Liver (tissue), 9 donors: Measurements from ENCODE around the gene CYFIP2. TPM values are rescaled to one million over a fixed set of nuclear protein-coding genes. Genes with fewer than 3 reads are reported as not detected.

Experiments
- DNase-seq: peaks from one replicate; pipeline ENCODE4 v3.0.0-alpha.2; 2017; ENCODE audit warnings: low spot score
- H3K27ac ChIP-seq, 2 donors: one replicate each; pipeline ENCODE4 v1.7.0; 2013; ENCODE audit warnings: inconsistent platforms in 2 of 2, low read length in 2 of 2, control low read depth in 1 of 2, low read depth in 1 of 2, mild to moderate bottlenecking in 1 of 2
- H3K27me3 ChIP-seq, 4 donors: one replicate each; pipeline versions ENCODE4 v1.6.1 to v1.7.0; 2013; ENCODE audit warnings: low read length in 3 of 4, inconsistent platforms in 1 of 4, mild to moderate bottlenecking in 1 of 4, moderate library complexity in 1 of 4; ENCODE audit not compliant: control insufficient read depth in 4 of 4, insufficient read depth in 4 of 4
- H3K36me3 ChIP-seq, 4 donors: one replicate each; pipeline versions ENCODE4 v1.6.1 to v1.7.0; 2013; ENCODE audit warnings: low read length in 3 of 4, mild to moderate bottlenecking in 3 of 4, low read depth in 1 of 4, moderate library complexity in 1 of 4; ENCODE audit not compliant: control insufficient read depth in 4 of 4, insufficient read depth in 3 of 4
- H3K4me1 ChIP-seq, 4 donors: one replicate each; pipeline versions ENCODE4 v1.6.1 to v1.7.0; 2013; ENCODE audit warnings: low read length in 3 of 4, mild to moderate bottlenecking in 3 of 4, moderate library complexity in 1 of 4; ENCODE audit not compliant: control insufficient read depth in 4 of 4, insufficient read depth in 4 of 4
- H3K4me3 ChIP-seq, 3 donors: one replicate each; pipeline versions ENCODE4 v1.6.1 to v1.7.0; 2013; ENCODE audit warnings: low read length in 3 of 3, control low read depth in 1 of 3, low read depth in 1 of 3, mild to moderate bottlenecking in 1 of 3
- H3K9ac ChIP-seq, 2 donors: one replicate each; pipeline ENCODE4 v1.7.0; 2013; ENCODE audit warnings: low read length in 2 of 2, mild to moderate bottlenecking in 2 of 2, moderate library complexity in 2 of 2, control low read depth in 1 of 2, low read depth in 1 of 2
- H3K9me3 ChIP-seq, 4 donors: one replicate each; pipeline versions ENCODE4 v1.6.1 to v1.7.0; 2013; ENCODE audit warnings: low read length in 3 of 4; ENCODE audit not compliant: control insufficient read depth in 4 of 4
- EGR1 ChIP-seq, 2 donors: IDR thresholded peaks; 2 replicates each; pipeline ENCODE4 v1.6.1; 2016 to 2018; ENCODE audit warnings: antibody characterized with exemption in 2 of 2, low read depth in 2 of 2
- FOXA1 ChIP-seq: IDR thresholded peaks from 2 replicates; pipeline ENCODE4 v1.6.1; 2016; ENCODE audit warnings: antibody characterized with exemption
- FOXA2 ChIP-seq: IDR thresholded peaks from 2 replicates; pipeline ENCODE4 v1.6.1; 2016; ENCODE audit warnings: antibody characterized with exemption
- GABPA ChIP-seq, 2 donors: IDR thresholded peaks in 1 of 2; conservative IDR thresholded peaks in 1 of 2; 2 replicates each; pipeline ENCODE4 v1.6.1; 2016; ENCODE audit warnings: antibody characterized with exemption in 2 of 2, mild to moderate bottlenecking in 1 of 2, moderate library complexity in 1 of 2
- HNF4A ChIP-seq, 2 donors: conservative IDR thresholded peaks; 2 replicates each; pipeline ENCODE4 v1.6.1; 2016; ENCODE audit warnings: antibody characterized with exemption in 2 of 2, mild to moderate bottlenecking in 2 of 2
- HNF4G ChIP-seq: IDR thresholded peaks from 2 replicates; pipeline ENCODE4 v1.6.1; 2016; ENCODE audit warnings: antibody characterized with exemption
- NR2F2 ChIP-seq: IDR thresholded peaks from 2 replicates; pipeline ENCODE4 v1.6.1; 2016; ENCODE audit warnings: antibody characterized with exemption
- RAD21 ChIP-seq, 2 donors: IDR thresholded peaks; 2 replicates each; pipeline ENCODE4 v1.6.1; 2016; ENCODE audit warnings: antibody characterized with exemption in 2 of 2, mild to moderate bottlenecking in 2 of 2
- RXRA ChIP-seq, 2 donors: IDR thresholded peaks; 2 replicates each; pipeline ENCODE4 v1.6.1; 2017 to 2018; ENCODE audit warnings: antibody characterized with exemption in 2 of 2, mild to moderate bottlenecking in 1 of 2
- SP1 ChIP-seq: IDR thresholded peaks from 2 replicates; pipeline ENCODE4 v1.6.1; 2018; ENCODE audit warnings: antibody characterized with exemption, mild to moderate bottlenecking
- TAF1 ChIP-seq: conservative IDR thresholded peaks from 2 replicates; pipeline ENCODE4 v1.6.1; 2016; ENCODE audit warnings: antibody characterized with exemption, mild to moderate bottlenecking
- YY1 ChIP-seq: IDR thresholded peaks from 2 replicates; pipeline ENCODE4 v1.6.1; 2016; ENCODE audit warnings: antibody characterized with exemption, mild to moderate bottlenecking
- WGBS: extraction: QIAGEN DNeasy Blood & Tissue Kit; methylation state at CpG from one replicate; pipeline ENCODE4 v1.1.7; 2013; 5-methylcytosine and 5-hydroxymethylcytosine counted together
- polyA plus RNA-seq, 2 donors: library from polyadenylated mRNA; stranded (reverse) in 1 of 2; unstranded in 1 of 2; fragments of 200-250 nt in 1 of 2; fragments of >200 nt in 1 of 2; fragmentation: Nextera tagmentation in 1 of 2; extraction: Ambion mirVana in 1 of 2; gene quantifications; one replicate each; pipeline versions ENCODE4 v1.2.1 to v1.2.3, GENCODE V29; 2013 to 2015
- total RNA-seq, 2 donors: library from RNA; depleted of rRNA; stranded (reverse); fragments of >200 nt; gene quantifications; one replicate each; pipeline ENCODE4 v1.2.3, GENCODE V29; 2014
- TF ChIP-seq, protein P1 (sequence below): IDR thresholded peaks from 2 replicates; pipeline ENCODE4 v1.6.1; 2016; ENCODE audit warnings: antibody characterized with exemption
- TF ChIP-seq, protein P2 (sequence below): fragments of 150-350 bp; IDR thresholded peaks from 2 replicates; pipeline ENCODE4 v1.5.1; 2017; ENCODE audit warnings: improper control_type of control experiment, low read depth, low read length; ENCODE audit not compliant: missing input control
- TF ChIP-seq, protein P3 (sequence below): IDR thresholded peaks from 2 replicates; pipeline ENCODE4 v1.6.1; 2016; ENCODE audit warnings: antibody characterized with exemption
- TF ChIP-seq, protein P4 (sequence below): IDR thresholded peaks from 2 replicates; pipeline ENCODE4 v1.6.1; 2016; ENCODE audit warnings: antibody characterized with exemption, mild to moderate bottlenecking
- TF ChIP-seq, protein P5 (sequence below): IDR thresholded peaks from 2 replicates; pipeline ENCODE4 v1.6.1; 2016; ENCODE audit warnings: antibody characterized with exemption
- donor health status: healthy.
- donor health status: healthy.
- donor health status: healthy.
- donor health status: healthy.
- donor health status: healthy.

CYFIP2 gene
- total RNA-seq (10 to 100 TPM; 12.6 to 34.1 TPM), polyA plus RNA-seq (10 to 100 TPM; 22.3 to 38.9 TPM)

DNA sequence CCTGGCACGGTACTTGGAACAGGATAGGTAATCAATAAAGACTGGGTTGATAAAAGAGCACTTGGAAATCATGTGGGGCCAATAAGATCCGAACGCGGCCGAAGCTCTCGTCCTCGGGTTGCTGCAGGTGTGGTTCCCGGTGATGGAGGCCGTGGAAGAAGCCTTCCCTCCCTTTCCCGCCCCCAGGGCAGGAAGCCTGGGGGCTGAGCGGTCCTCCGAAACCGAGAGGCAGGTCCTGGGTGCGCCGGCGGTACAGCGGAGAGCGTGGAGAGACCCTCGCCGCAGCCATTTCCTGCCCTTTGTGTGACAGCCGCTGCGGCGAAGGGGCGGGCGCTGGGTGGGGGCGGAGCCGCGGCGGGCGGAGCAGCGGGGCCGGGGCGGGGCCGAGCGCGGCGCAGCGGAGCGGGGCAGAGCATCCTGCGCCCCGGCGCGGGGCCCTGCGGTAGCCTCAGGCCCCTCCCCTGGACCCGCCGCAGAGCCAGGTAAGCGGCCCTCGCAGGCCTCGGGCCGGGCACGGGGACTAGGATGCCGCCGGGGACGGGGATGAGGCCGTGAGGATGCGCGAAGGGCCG is at the start of gene CYFIP2:
TSS of gene CYFIP2 (plus strand) at position 410 of the 572 bp plus-strand sequence. CDS start 19,239 bp downstream, outside the sequence.
- Histone ChIP-seq H3K27me3 (no peaks in the 10 kb centered on the region), H3K27ac (peak within 1 kb of the TSS; percentile 73 to 77), H3K9me3 (no peaks in the 10 kb centered on the region), H3K4me1 (peaks cover 5 to 16% (median 12%) of the 10 kb centered on the region in 4 donors), H3K9ac (peak within 1 kb of the TSS; percentile 20 to 90), H3K36me3 (no peaks in the 10 kb centered on the region), H3K4me3 (peak within 1 kb of the TSS; percentile 82 to 89 (median 89))
- under 1% methylated on average over 58 of the region's 58 CpGs for WGBS
- peak; percentile 72 for DNase-seq
- TF ChIP-seq RAD21 (IDR thresholded peaks at IDR 0.05) = no peak
- TF ChIP-seq, protein P1, sequence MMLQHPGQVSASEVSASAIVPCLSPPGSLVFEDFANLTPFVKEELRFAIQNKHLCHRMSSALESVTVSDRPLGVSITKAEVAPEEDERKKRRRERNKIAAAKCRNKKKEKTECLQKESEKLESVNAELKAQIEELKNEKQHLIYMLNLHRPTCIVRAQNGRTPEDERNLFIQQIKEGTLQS = no peak
- TF ChIP-seq RXRA (IDR thresholded peaks at IDR 0.05) = peak in 1 of 2 donors; percentile 4
- TF ChIP-seq, protein P2, sequence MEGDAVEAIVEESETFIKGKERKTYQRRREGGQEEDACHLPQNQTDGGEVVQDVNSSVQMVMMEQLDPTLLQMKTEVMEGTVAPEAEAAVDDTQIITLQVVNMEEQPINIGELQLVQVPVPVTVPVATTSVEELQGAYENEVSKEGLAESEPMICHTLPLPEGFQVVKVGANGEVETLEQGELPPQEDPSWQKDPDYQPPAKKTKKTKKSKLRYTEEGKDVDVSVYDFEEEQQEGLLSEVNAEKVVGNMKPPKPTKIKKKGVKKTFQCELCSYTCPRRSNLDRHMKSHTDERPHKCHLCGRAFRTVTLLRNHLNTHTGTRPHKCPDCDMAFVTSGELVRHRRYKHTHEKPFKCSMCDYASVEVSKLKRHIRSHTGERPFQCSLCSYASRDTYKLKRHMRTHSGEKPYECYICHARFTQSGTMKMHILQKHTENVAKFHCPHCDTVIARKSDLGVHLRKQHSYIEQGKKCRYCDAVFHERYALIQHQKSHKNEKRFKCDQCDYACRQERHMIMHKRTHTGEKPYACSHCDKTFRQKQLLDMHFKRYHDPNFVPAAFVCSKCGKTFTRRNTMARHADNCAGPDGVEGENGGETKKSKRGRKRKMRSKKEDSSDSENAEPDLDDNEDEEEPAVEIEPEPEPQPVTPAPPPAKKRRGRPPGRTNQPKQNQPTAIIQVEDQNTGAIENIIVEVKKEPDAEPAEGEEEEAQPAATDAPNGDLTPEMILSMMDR = no peak
- TF ChIP-seq YY1 = peak; percentile 95

DNA sequence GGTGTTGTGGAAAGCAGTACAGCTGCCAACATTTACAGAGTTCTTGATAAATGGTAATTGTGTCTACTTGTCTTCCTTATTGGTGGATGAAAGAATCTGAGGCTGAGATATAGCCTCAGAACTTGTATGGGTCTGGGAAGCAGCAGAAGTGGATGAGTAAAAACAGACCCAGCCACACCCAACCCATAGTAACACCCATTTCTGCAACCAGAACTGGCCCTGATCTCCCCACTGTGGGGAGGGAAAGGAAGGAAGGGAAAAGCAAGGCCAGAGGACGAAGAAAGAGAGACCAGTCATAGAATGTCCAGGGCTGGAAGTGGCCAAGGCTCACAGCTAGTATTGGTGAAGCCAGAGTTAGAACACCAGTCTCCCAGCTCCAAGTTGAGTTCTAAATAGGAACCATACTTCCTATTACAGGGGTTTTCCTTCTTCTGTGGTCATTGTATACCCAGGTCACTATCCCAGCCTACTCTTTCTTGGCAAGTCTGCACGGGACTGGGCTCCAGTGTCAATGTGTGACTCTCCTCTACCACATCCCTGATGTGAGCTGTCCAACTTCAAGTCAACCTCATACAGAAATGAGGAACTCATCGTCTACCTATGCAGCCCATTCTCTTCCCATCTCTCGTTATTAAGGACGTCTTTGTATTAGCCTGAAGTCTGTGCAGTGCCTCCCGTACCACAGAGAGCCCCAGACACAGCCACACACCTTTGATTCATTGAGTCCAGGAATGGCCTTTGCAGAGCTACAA is 49.4 kb upstream of the CYFIP2 start:
- TF ChIP-seq HNF4A (conservative IDR thresholded peaks at IDR 0.05) = no peak
- TF ChIP-seq RAD21 (IDR thresholded peaks at IDR 0.05) = no peak
- TF ChIP-seq, protein P3, sequence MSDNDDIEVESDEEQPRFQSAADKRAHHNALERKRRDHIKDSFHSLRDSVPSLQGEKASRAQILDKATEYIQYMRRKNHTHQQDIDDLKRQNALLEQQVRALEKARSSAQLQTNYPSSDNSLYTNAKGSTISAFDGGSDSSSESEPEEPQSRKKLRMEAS = no peak
- no peak for TF ChIP-seq NR2F2
- no peak for TF ChIP-seq SP1
- no peaks in the 10 kb centered on the region for H3K4me1 ChIP-seq
- 86% methylated on average over 6 of the region's 6 CpGs for WGBS

DNA sequence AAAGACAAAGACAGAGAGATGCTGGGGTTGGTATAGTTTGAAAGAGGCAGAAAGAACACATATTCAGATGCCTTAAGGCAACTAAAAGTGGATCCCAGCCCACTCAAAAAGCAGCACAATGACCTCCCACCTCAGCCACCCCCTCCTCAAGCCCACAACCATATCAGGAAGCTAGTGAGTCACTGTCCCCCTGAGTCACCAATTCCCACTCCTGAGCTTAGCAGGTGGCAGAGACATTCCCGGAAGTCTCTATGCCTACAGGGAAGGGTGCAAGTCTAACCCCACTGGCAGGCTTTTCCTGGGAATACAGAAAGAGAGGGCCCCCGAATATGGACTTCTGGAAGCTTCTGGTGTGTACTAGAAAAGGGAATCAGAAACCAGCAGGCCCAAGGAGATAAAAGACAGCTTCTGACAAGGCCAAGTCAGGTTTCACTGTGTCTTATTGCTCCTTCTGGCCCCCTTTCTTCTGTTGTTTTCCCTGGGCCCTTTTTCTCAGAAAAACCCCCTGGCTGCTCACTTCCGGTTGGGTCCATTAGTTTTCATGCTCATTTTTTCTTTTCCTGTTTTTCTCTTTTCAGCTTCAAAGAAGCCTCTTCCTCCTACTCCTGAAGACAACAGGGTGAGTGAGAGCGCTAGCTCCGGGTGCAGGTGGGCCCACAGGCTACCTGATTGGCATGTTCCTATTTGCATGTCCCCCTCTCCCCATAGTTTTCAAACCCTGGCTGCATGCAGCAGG is 48.5 kb upstream of the CYFIP2 start:
- 66% methylated on average over 5 of the region's 5 CpGs for WGBS
- no peaks in the 10 kb centered on the region for H3K27me3 ChIP-seq
- H3K36me3 ChIP-seq = no peaks in the 10 kb centered on the region
- no peak overlapping the region for H3K27ac ChIP-seq
- no peaks in the 10 kb centered on the region for H3K9me3 ChIP-seq
- H3K4me1 ChIP-seq = no peaks in the 10 kb centered on the region
- no peak overlapping the region for H3K9ac ChIP-seq
- no peak for DNase-seq
- no peak overlapping the region for H3K4me3 ChIP-seq
- no peak for TF ChIP-seq GABPA (IDR thresholded peaks at IDR 0.05 in 1 of 2, conservative IDR thresholded peaks at IDR 0.05 in 1 of 2)
- TF ChIP-seq, protein P4, sequence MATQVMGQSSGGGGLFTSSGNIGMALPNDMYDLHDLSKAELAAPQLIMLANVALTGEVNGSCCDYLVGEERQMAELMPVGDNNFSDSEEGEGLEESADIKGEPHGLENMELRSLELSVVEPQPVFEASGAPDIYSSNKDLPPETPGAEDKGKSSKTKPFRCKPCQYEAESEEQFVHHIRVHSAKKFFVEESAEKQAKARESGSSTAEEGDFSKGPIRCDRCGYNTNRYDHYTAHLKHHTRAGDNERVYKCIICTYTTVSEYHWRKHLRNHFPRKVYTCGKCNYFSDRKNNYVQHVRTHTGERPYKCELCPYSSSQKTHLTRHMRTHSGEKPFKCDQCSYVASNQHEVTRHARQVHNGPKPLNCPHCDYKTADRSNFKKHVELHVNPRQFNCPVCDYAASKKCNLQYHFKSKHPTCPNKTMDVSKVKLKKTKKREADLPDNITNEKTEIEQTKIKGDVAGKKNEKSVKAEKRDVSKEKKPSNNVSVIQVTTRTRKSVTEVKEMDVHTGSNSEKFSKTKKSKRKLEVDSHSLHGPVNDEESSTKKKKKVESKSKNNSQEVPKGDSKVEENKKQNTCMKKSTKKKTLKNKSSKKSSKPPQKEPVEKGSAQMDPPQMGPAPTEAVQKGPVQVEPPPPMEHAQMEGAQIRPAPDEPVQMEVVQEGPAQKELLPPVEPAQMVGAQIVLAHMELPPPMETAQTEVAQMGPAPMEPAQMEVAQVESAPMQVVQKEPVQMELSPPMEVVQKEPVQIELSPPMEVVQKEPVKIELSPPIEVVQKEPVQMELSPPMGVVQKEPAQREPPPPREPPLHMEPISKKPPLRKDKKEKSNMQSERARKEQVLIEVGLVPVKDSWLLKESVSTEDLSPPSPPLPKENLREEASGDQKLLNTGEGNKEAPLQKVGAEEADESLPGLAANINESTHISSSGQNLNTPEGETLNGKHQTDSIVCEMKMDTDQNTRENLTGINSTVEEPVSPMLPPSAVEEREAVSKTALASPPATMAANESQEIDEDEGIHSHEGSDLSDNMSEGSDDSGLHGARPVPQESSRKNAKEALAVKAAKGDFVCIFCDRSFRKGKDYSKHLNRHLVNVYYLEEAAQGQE = no peak
- TF ChIP-seq FOXA1 = no peak
- no peak for TF ChIP-seq HNF4G
- TF ChIP-seq FOXA2 = no peak
- TF ChIP-seq, protein P3 = no peak
- TF ChIP-seq, protein P5, sequence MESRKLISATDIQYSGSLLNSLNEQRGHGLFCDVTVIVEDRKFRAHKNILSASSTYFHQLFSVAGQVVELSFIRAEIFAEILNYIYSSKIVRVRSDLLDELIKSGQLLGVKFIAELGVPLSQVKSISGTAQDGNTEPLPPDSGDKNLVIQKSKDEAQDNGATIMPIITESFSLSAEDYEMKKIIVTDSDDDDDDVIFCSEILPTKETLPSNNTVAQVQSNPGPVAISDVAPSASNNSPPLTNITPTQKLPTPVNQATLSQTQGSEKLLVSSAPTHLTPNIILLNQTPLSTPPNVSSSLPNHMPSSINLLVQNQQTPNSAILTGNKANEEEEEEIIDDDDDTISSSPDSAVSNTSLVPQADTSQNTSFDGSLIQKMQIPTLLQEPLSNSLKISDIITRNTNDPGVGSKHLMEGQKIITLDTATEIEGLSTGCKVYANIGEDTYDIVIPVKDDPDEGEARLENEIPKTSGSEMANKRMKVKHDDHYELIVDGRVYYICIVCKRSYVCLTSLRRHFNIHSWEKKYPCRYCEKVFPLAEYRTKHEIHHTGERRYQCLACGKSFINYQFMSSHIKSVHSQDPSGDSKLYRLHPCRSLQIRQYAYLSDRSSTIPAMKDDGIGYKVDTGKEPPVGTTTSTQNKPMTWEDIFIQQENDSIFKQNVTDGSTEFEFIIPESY = no peak
- no peak for TF ChIP-seq EGR1 (IDR thresholded peaks at IDR 0.05; ENCODE audit: low read depth in 2 of 2)
- no peak for TF ChIP-seq YY1
- no peak for TF ChIP-seq HNF4A (conservative IDR thresholded peaks at IDR 0.05)
- no peak for TF ChIP-seq SP1
- no peak for TF ChIP-seq TAF1

More for the DNA sequence above, 49.4 kb upstream of the CYFIP2 start:
- Histone ChIP-seq H3K27me3 (no peaks in the 10 kb centered on the region), H3K4me3 (no peak overlapping the region), H3K9me3 (no peaks in the 10 kb centered on the region), H3K9ac (no peak overlapping the region), H3K36me3 (no peaks in the 10 kb centered on the region), H3K27ac (no peak overlapping the region)
- no peak for DNase-seq
